Small intestine (tissue), 7 donors: Measurements from ENCODE around the gene DHCR7. TPM values are rescaled to one million over a fixed set of nuclear protein-coding genes. Genes with fewer than 3 reads are reported as not detected.
A peak's percentile ranks its signal among the peaks of the same experiment; 100 is the strongest.

ENCODE experiments used
- DNase-seq, 2 donors: peaks; one replicate each; pipeline versions ENCODE4 v3.0.0 to v3.0.0-alpha.2; 2013
- FAIRE-seq: peaks from 2 replicates; lab custom pipeline; 2012; peaks lifted over from hg19 to GRCh38; lab: Jason Lieb, UNC
- H3K27ac ChIP-seq, 3 donors: one replicate each; pipeline ENCODE4 v1.5.1; 2013; ENCODE audit warnings: low read length in 2 of 3, mild to moderate bottlenecking in 2 of 3, control low read depth in 1 of 3, inconsistent platforms in 1 of 3, low read depth in 1 of 3, moderate library complexity in 1 of 3
- H3K27me3 ChIP-seq, 3 donors: one replicate each; pipeline ENCODE4 v1.6.1; 2013; ENCODE audit warnings: low read length in 3 of 3, inconsistent platforms in 1 of 3; ENCODE audit not compliant: control insufficient read depth in 3 of 3, insufficient read depth in 3 of 3
- H3K36me3 ChIP-seq, 3 donors: one replicate each; pipeline ENCODE4 v1.6.1; 2013; ENCODE audit warnings: low read length in 3 of 3, inconsistent platforms in 1 of 3, low read depth in 1 of 3, mild to moderate bottlenecking in 1 of 3, moderate library complexity in 1 of 3; ENCODE audit not compliant: control insufficient read depth in 3 of 3, insufficient read depth in 2 of 3
- H3K4me1 ChIP-seq, 3 donors: one replicate each; pipeline ENCODE4 v1.6.1; 2013; ENCODE audit warnings: low read length in 2 of 3, inconsistent platforms in 1 of 3, low read depth in 1 of 3, mild to moderate bottlenecking in 1 of 3, moderate library complexity in 1 of 3; ENCODE audit not compliant: control insufficient read depth in 3 of 3, insufficient read depth in 2 of 3
- H3K4me3 ChIP-seq, 3 donors: one replicate each; pipeline ENCODE4 v1.5.1; 2013; ENCODE audit warnings: low read length in 3 of 3, control low read depth in 1 of 3, inconsistent platforms in 1 of 3, low read depth in 1 of 3, mild to moderate bottlenecking in 1 of 3, moderate library complexity in 1 of 3
- H3K9me3 ChIP-seq, 2 donors: one replicate each; pipeline ENCODE4 v1.6.1; 2013; ENCODE audit warnings: low read depth in 1 of 2, low read length in 1 of 2; ENCODE audit not compliant: control insufficient read depth in 2 of 2, insufficient read depth in 1 of 2
- WGBS, 3 donors: extraction: QIAGEN DNeasy Blood & Tissue Kit; methylation state at CpG; one replicate each; pipeline ENCODE4 v1.1.7; 2013; 5-methylcytosine and 5-hydroxymethylcytosine counted together
- polyA plus RNA-seq, 4 donors: library from polyadenylated mRNA; stranded (reverse) in 3 of 4; unstranded in 1 of 4; fragments of 200-250 nt in 3 of 4; fragments of 120-200 nt in 1 of 4; gene quantifications; one replicate each; pipeline versions ENCODE4 v1.2.1 to v1.2.3, GENCODE V29; 2013
- donor health status: healthy with polysubstance abuse.
- donor health status: control.
- donor health status: control.
- donor health status: Bipolar disorder and iron deficiency.
- donor health status: healthy.

The DHCR7 gene
- polyA plus RNA-seq, 4 donors, result 11.6 to 50.5 (median 24.5) TPM

GRCh38 chr11:71391352-71391751 is 56.8 kb downstream of the DHCR7 start:
- H3K36me3 ChIP-seq, result no peaks in the 10 kb centered on the region
- peaks cover 0 to 6% of the 10 kb centered on the region in 2 donors for H3K9me3 ChIP-seq
- DNase-seq (peak; percentile 20 to 53), FAIRE-seq (no peak)
- no peak overlapping the region for H3K27ac ChIP-seq
- H3K27me3 ChIP-seq, result peaks cover 0 to 4% (median 0%) of the 10 kb centered on the region in 3 donors
- no peaks in the 10 kb centered on the region for H3K4me1 ChIP-seq
- H3K4me3 ChIP-seq, result no peak overlapping the region
- 23 to 60% (median 31%) methylated on average over 5 of the region's 5 CpGs for WGBS, 3 donors

- FAIRE-seq, result no peak
- Histone ChIP-seq H3K4me3 (no peak overlapping the region), H3K27me3 (peaks cover 0 to 1% (median 0%) of the 10 kb centered on the region in 3 donors), H3K9me3 (peaks cover 0 to 6% of the 10 kb centered on the region in 2 donors), H3K4me1 (no peaks in the 10 kb centered on the region), H3K27ac (no peak overlapping the region), H3K36me3 (no peaks in the 10 kb centered on the region)
- 81 to 92% (median 85%) methylated on average over 7 of the region's 7 CpGs for WGBS, 3 donors
- DNase-seq, result no peak
Observed at GRCh38 chr11:71388637-71389235, 59.5 kb downstream of the DHCR7 start.

GRCh38 chr11:71387784-71388636 is 60.2 kb downstream of the DHCR7 start:
- Histone ChIP-seq H3K36me3 (no peaks in the 10 kb centered on the region), H3K4me3 (no peak overlapping the region), H3K9me3 (peaks cover 0 to 6% of the 10 kb centered on the region in 2 donors), H3K27ac (no peak overlapping the region), H3K4me1 (no peaks in the 10 kb centered on the region), H3K27me3 (peaks cover 0 to 1% (median 0%) of the 10 kb centered on the region in 3 donors)
- 89 to 93% (median 90%) methylated on average over 23 of the region's 23 CpGs for WGBS, 3 donors
- DNase-seq (no peak), FAIRE-seq (no peak)

GRCh38 chr11:71387200-71387599 is 61.0 kb downstream of the DHCR7 start:
- DNase-seq (no peak), FAIRE-seq (no peak)
- H3K9me3 ChIP-seq, result peaks cover 0 to 6% of the 10 kb centered on the region in 2 donors

GRCh38 chr11:71386202-71386601 is 62.0 kb downstream of the DHCR7 start:
- H3K4me1 ChIP-seq, result no peaks in the 10 kb centered on the region
- H3K9me3 ChIP-seq, result peaks cover 0 to 8% of the 10 kb centered on the region in 2 donors
- FAIRE-seq (no peak), DNase-seq (no peak)
- WGBS, 3 donors, result 52 to 67% (median 67%) methylated on average over 4 of the region's 4 CpGs
- no peak overlapping the region for H3K27ac ChIP-seq
- peaks cover 0 to 1% (median 0%) of the 10 kb centered on the region in 3 donors for H3K27me3 ChIP-seq
- no peak overlapping the region for H3K4me3 ChIP-seq
- H3K36me3 ChIP-seq, result no peaks in the 10 kb centered on the region

More at GRCh38 chr11:71387200-71387599, 61.0 kb downstream of the DHCR7 start:
- H3K4me3 ChIP-seq, result no peak overlapping the region
- H3K36me3 ChIP-seq, result no peaks in the 10 kb centered on the region
- H3K27ac ChIP-seq, result no peak overlapping the region
- WGBS, 3 donors, result 72 to 78% (median 74%) methylated on average over 3 of the region's 3 CpGs
- peaks cover 0 to 1% (median 0%) of the 10 kb centered on the region in 3 donors for H3K27me3 ChIP-seq
- H3K4me1 ChIP-seq, result no peaks in the 10 kb centered on the region

GRCh38 chr11:71385091-71385490 is 63.1 kb downstream of the DHCR7 start:
- DNase-seq, result no peak
- H3K4me3 ChIP-seq, result no peak overlapping the region
- H3K27me3 ChIP-seq, result peaks cover 0 to 2% (median 1%) of the 10 kb centered on the region in 3 donors
- H3K4me1 ChIP-seq, result no peaks in the 10 kb centered on the region
- H3K27ac ChIP-seq, result no peak overlapping the region
- no peak for FAIRE-seq
- 74 to 83% (median 80%) methylated on average over 6 of the region's 6 CpGs for WGBS, 3 donors
- H3K9me3 ChIP-seq, result peaks cover 0 to 8% of the 10 kb centered on the region in 2 donors
- H3K36me3 ChIP-seq, result no peaks in the 10 kb centered on the region

- H3K27me3 ChIP-seq, result peaks cover 0 to 2% (median 1%) of the 10 kb centered on the region in 3 donors
- H3K4me3 ChIP-seq, result no peak overlapping the region
- 19 to 53% (median 31%) methylated on average over 8 of the region's 8 CpGs for WGBS, 3 donors
- peaks cover 0 to 8% of the 10 kb centered on the region in 2 donors for H3K9me3 ChIP-seq
- no peak overlapping the region for H3K27ac ChIP-seq
- FAIRE-seq (no peak), DNase-seq (peak; percentile 26 to 29)
- no peaks in the 10 kb centered on the region for H3K4me1 ChIP-seq
- H3K36me3 ChIP-seq, result no peaks in the 10 kb centered on the region
Observed at GRCh38 chr11:71384561-71384960, 63.6 kb downstream of the DHCR7 start.
